Fibroblast of lung (primary cell): ENCODE data around the gene CIITA. TPM values are rescaled to one million over a fixed set of nuclear protein-coding genes. Genes with fewer than 3 reads are reported as not detected.

ENCODE experiments used
- DNase-seq, 2 donors: peaks; one replicate each; pipeline versions ENCODE4 v3.0.0 to v3.0.0-alpha.2; 2010; ENCODE audit warnings: low read depth in 2 of 2
- H2AFZ ChIP-seq: 2 replicates; pipeline ENCODE4 v1.5.1; 2012; ENCODE audit warnings: low read length, control low read depth, inconsistent platforms
- H3K27ac ChIP-seq: 2 replicates; pipeline ENCODE4 v1.5.1; 2011; ENCODE audit warnings: low read length, control low read depth; ENCODE audit not compliant: insufficient read depth
- H3K27me3 ChIP-seq: 2 replicates; pipeline ENCODE4 v1.5.1; 2011; ENCODE audit warnings: mild to moderate bottlenecking, low read length; ENCODE audit not compliant: control insufficient read depth, insufficient read depth
- H3K36me3 ChIP-seq: 2 replicates; pipeline ENCODE4 v1.5.1; 2011; ENCODE audit warnings: low read length; ENCODE audit not compliant: control insufficient read depth, insufficient read depth
- H3K4me1 ChIP-seq: 2 replicates; pipeline ENCODE4 v1.5.1; 2011; ENCODE audit warnings: low read length; ENCODE audit not compliant: control insufficient read depth, insufficient read depth; ENCODE audit errors: extremely low read depth
- H3K4me2 ChIP-seq: 2 replicates; pipeline ENCODE4 v1.5.1; 2011; ENCODE audit warnings: low read length, control low read depth; ENCODE audit not compliant: insufficient read depth; ENCODE audit errors: extremely low read depth
- H3K4me3 ChIP-seq, 4 experiments: fragments of 200-600 bp in 1 of 4; sonication (generic) in 1 of 4; replicated peaks in 1 of 4; 2 replicates each; pipeline ENCODE4 v1.5.1; 2011 to 2016; ENCODE audit warnings: low read length in 4 of 4, low read depth in 3 of 4, mild to moderate bottlenecking in 3 of 4, control low read depth in 2 of 4, inconsistent platforms in 1 of 4, mixed read lengths in 1 of 4; ENCODE audit not compliant: insufficient read depth in 1 of 4; ENCODE audit errors: control extremely low read depth in 1 of 4
- H3K79me2 ChIP-seq: 2 replicates; pipeline ENCODE4 v1.5.1; 2012; ENCODE audit warnings: mild to moderate bottlenecking, low read length, inconsistent platforms; ENCODE audit not compliant: control insufficient read depth, insufficient read depth
- H3K9ac ChIP-seq: 2 replicates; pipeline ENCODE4 v1.5.1; 2011; ENCODE audit warnings: mild to moderate bottlenecking, low read length, control low read depth; ENCODE audit not compliant: insufficient read depth
- H3K9me3 ChIP-seq: 2 replicates; pipeline ENCODE4 v1.5.1; 2012; ENCODE audit warnings: low read depth, low read length; ENCODE audit not compliant: control insufficient read depth, insufficient read depth
- H4K20me1 ChIP-seq: 2 replicates; pipeline ENCODE4 v1.5.1; 2011; ENCODE audit warnings: low read length; ENCODE audit not compliant: control insufficient read depth, insufficient read depth; ENCODE audit errors: extremely low read depth
- CTCF ChIP-seq, 2 donors: IDR thresholded peaks in 1 of 2; conservative IDR thresholded peaks in 1 of 2; 1 replicate in 1 of 2; 2 replicates in 1 of 2; pipeline ENCODE4 v1.5.1; 2011 to 2012; ENCODE audit warnings: low read length in 2 of 2, control low read depth in 1 of 2, inconsistent platforms in 1 of 2, low read depth in 1 of 2, mild to moderate bottlenecking in 1 of 2
- EZH2 ChIP-seq: IDR thresholded peaks from 2 replicates; pipeline ENCODE4 v1.5.1; 2012; ENCODE audit warnings: low read length, control low read depth, mild to moderate bottlenecking; ENCODE audit errors: missing control alignments
- polyA plus RNA-seq, 2 donors: library from polyadenylated mRNA; depleted of rRNA in 1 of 2; stranded (reverse) in 1 of 2; unstranded in 1 of 2; fragments of >200 nt; gene quantifications; 2 replicates each; pipeline ENCODE4 v1.2.1, GENCODE V29; 2011 to 2012; ENCODE audit warnings: missing spikeins in 1 of 2
- total RNA-seq: library from RNA; depleted of rRNA; stranded (reverse); fragments of >200 nt; gene quantifications from 2 replicates; pipeline ENCODE4 v1.2.1, GENCODE V29; 2014

Gene CIITA
- total and polyA plus RNA-seq, 2 donors (not counting 1 experiment from before 2014, with no cell fraction given), result 0.27 to 0.66 TPM

- Histone ChIP-seq H3K36me3 (peaks cover 8% of the 10 kb centered on the region), H3K9me3 (no peaks in the 10 kb centered on the region), H3K79me2 (peaks cover 8% of the 10 kb centered on the region), H3K27me3 (no peaks in the 10 kb centered on the region), H2AFZ (no peak overlapping the region), H3K4me3 (no peak overlapping the region), H4K20me1 (no peaks in the 10 kb centered on the region), H3K4me2 (no peak overlapping the region), H3K27ac (no peak overlapping the region), H3K9ac (no peak overlapping the region), H3K4me1 (no peaks in the 10 kb centered on the region)
- TF ChIP-seq EZH2, result no peak
- TF ChIP-seq CTCF (conservative IDR thresholded peaks at IDR 0.05 in 1 of 2, IDR thresholded peaks at IDR 0.05 in 1 of 2; ENCODE audit: low read depth in 1 of 2, low read length in 2 of 2), result no peak
- peak in 1 of 2 donors; percentile 62 for DNase-seq
Observed at GRCh38 chr16:10929853-10930754, 53.1 kb downstream of the CIITA start.

GRCh38 chr16:10930755-10931093 is 53.7 kb downstream of the CIITA start:
- H3K79me2 ChIP-seq, result peaks cover 8% of the 10 kb centered on the region

GRCh38 chr16:10931134-10931533 is 54.1 kb downstream of the CIITA start:
- no peak overlapping the region for H3K9ac ChIP-seq
- H3K36me3 ChIP-seq, result peaks cover 8% of the 10 kb centered on the region
- no peak overlapping the region for H3K4me3 ChIP-seq
- no peak overlapping the region for H2AFZ ChIP-seq
- H4K20me1 ChIP-seq, result no peaks in the 10 kb centered on the region
- DNase-seq, result no peak
- no peak for TF ChIP-seq CTCF (conservative IDR thresholded peaks at IDR 0.05 in 1 of 2, IDR thresholded peaks at IDR 0.05 in 1 of 2; ENCODE audit: low read depth in 1 of 2, low read length in 2 of 2)
- H3K27ac ChIP-seq, result no peak overlapping the region
- H3K4me2 ChIP-seq, result no peak overlapping the region
- peaks cover 8% of the 10 kb centered on the region for H3K79me2 ChIP-seq
- H3K27me3 ChIP-seq, result no peaks in the 10 kb centered on the region
- H3K9me3 ChIP-seq, result no peaks in the 10 kb centered on the region
- no peaks in the 10 kb centered on the region for H3K4me1 ChIP-seq

More at GRCh38 chr16:10930755-10931093, 53.7 kb downstream of the CIITA start:
- Histone ChIP-seq H3K4me3 (no peak overlapping the region), H3K4me1 (no peaks in the 10 kb centered on the region), H3K27me3 (no peaks in the 10 kb centered on the region), H3K9ac (no peak overlapping the region), H3K36me3 (peaks cover 8% of the 10 kb centered on the region), H3K27ac (no peak overlapping the region), H3K9me3 (no peaks in the 10 kb centered on the region), H3K4me2 (no peak overlapping the region), H4K20me1 (no peaks in the 10 kb centered on the region), H2AFZ (no peak overlapping the region)
- TF ChIP-seq CTCF (conservative IDR thresholded peaks at IDR 0.05 in 1 of 2, IDR thresholded peaks at IDR 0.05 in 1 of 2; ENCODE audit: low read depth in 1 of 2, low read length in 2 of 2) (no peak), EZH2 (no peak)
- no peak for DNase-seq
